K562 (cell line): ENCODE measurements around the gene NTRK2. TPM values are rescaled to one million over a fixed set of nuclear protein-coding genes. Genes with fewer than 3 reads are reported as not detected.

Source experiments
- ATAC-seq: fragments of 200-7000 bp; cut with Tn5 transposase; 3 replicates; pipeline ENCODE4 v1.9.1; 2020; ENCODE audit warnings: moderate library complexity
- BruUV-seq: library from RNA; stranded (reverse); fragments of 400-500 nt; replicated peaks from 2 replicates; lab custom pipeline; 2021; lab: Mats Ljungman, UMichigan
- CTCF ChIA-PET: fragments of 300-600 bp; formaldehyde crosslinking; extraction: SDS; loops from one replicate; lab custom pipeline; 2021; ENCODE audit warnings: low intra/inter-chr PET ratio; lab: Yijun Ruan, JAX
- POLR2A ChIA-PET: fragments of 300-600, 350-650 bp; sonication (Branson Sonifier 250); formaldehyde crosslinking; extraction: SDS; loops from one replicate; lab custom pipeline; 2021; ENCODE audit warnings: antibody characterized with exemption, inconsistent platforms; lab: Yijun Ruan, JAX
- DNase-seq, 4 experiments: peaks; one replicate each; pipeline versions ENCODE4 v3.0.0 to v3.0.0-alpha.2; 2011 to 2018; ENCODE audit warnings: low spot score in 3 of 4, mixed read lengths in 3 of 4; ENCODE audit errors: extremely low read depth in 1 of 4
- FAIRE-seq: peaks from 2 replicates; lab custom pipeline; 2011; peaks lifted over from hg19 to GRCh38; lab: Jason Lieb, UNC
- H2AFZ ChIP-seq: 2 replicates; pipeline ENCODE4 v1.6.0; 2011; ENCODE audit warnings: low read depth, low read length, control low read depth, inconsistent platforms
- H3K27ac ChIP-seq: fragments of 200-600 bp; 3 replicates; pipeline ENCODE4 v1.8.0; 2011; ENCODE audit warnings: low read depth, mild to moderate bottlenecking, control low read depth, inconsistent platforms, low read length, moderate library complexity, mixed read lengths; ENCODE audit errors: extremely low read depth
- H3K27me3 ChIP-seq, 2 experiments: fragments of 300-600 bp in 1 of 2; 2 replicates in 1 of 2; 3 replicates in 1 of 2; pipeline versions ENCODE4 v1.6.0 to v1.8.0; 2011; ENCODE audit warnings: inconsistent platforms in 2 of 2, low read length in 2 of 2, mild to moderate bottlenecking in 1 of 2, mixed read lengths in 1 of 2, moderate library complexity in 1 of 2; ENCODE audit not compliant: control insufficient read depth in 2 of 2, insufficient read depth in 2 of 2
- H3K36me3 ChIP-seq: fragments of 300-600 bp; 3 replicates; pipeline ENCODE4 v1.8.0; 2011; ENCODE audit warnings: mild to moderate bottlenecking, low read length, inconsistent platforms; ENCODE audit not compliant: control insufficient read depth, insufficient read depth
- H3K4me1 ChIP-seq, 2 experiments: fragments of 200-600 bp in 1 of 2; replicated peaks in 1 of 2; 2 replicates in 1 of 2; 3 replicates in 1 of 2; pipeline versions ENCODE4 v1.5.1 to v1.8.0; 2011; ENCODE audit warnings: inconsistent platforms in 2 of 2, low read length in 2 of 2, mild to moderate bottlenecking in 1 of 2, mixed read lengths in 1 of 2, moderate library complexity in 1 of 2; ENCODE audit not compliant: control insufficient read depth in 2 of 2, insufficient read depth in 2 of 2
- H3K4me2 ChIP-seq: 2 replicates; pipeline ENCODE4 v1.6.1; 2011; ENCODE audit warnings: low read length, control low read depth, inconsistent platforms, mixed read lengths; ENCODE audit not compliant: insufficient read depth
- H3K4me3 ChIP-seq: fragments of 200-600 bp; sonication (generic), shearing (Covaris generic); 2 replicates; pipeline ENCODE4 v1.5.1; 2016; ENCODE audit warnings: control low read depth, inconsistent platforms
- H3K79me2 ChIP-seq: fragments of 200-600 bp; 3 replicates; pipeline ENCODE4 v1.8.0; 2011; ENCODE audit warnings: low read length, inconsistent platforms; ENCODE audit not compliant: control insufficient read depth, insufficient read depth
- H3K9ac ChIP-seq, 2 experiments: 2 replicates each; pipeline versions ENCODE4 v1.6.0 to v1.6.1; 2011; ENCODE audit warnings: low read depth in 2 of 2, low read length in 2 of 2, control low read depth in 1 of 2, inconsistent platforms in 1 of 2, mild to moderate bottlenecking in 1 of 2, mixed read lengths in 1 of 2; ENCODE audit not compliant: insufficient read depth in 1 of 2
- H3K9me1 ChIP-seq: one replicate; pipeline ENCODE4 v1.6.0; 2011; ENCODE audit warnings: inconsistent platforms, mild to moderate bottlenecking, low read length, moderate library complexity; ENCODE audit not compliant: control insufficient read depth, insufficient read depth
- H3K9me3 ChIP-seq: replicated peaks from 2 replicates; pipeline ENCODE4 v1.5.1; 2011; ENCODE audit warnings: low read depth, low read length, inconsistent platforms; ENCODE audit not compliant: control insufficient read depth, insufficient read depth
- H4K20me1 ChIP-seq: replicated peaks from 2 replicates; pipeline ENCODE4 v1.6.1; 2011; ENCODE audit warnings: low read length, inconsistent platforms, mixed read lengths; ENCODE audit not compliant: control insufficient read depth, insufficient read depth
- ARNT ChIP-seq, 2 experiments: fragments of 450-650 bp; IDR thresholded peaks; 2 replicates each; pipeline ENCODE4 v1.6.1; 2016; ENCODE audit warnings: mild to moderate bottlenecking in 1 of 2
- ATF6 ChIP-seq: sonication (generic); formaldehyde crosslinking; IDR thresholded peaks from 2 replicates; pipeline ENCODE4 v1.4.0; 2020; ENCODE audit warnings: mild to moderate bottlenecking, missing genetic modification reagents
- CHAMP1 ChIP-seq: fragments of 450-650 bp; IDR thresholded peaks from 2 replicates; pipeline ENCODE4 v1.6.1; 2016; ENCODE audit warnings: mild to moderate bottlenecking
- CXXC5 ChIP-seq: fragments of 250-450 bp; sonication (Bioruptor Pico); IDR thresholded peaks from 2 replicates; pipeline ENCODE4 v1.8.0; 2022; ENCODE audit warnings: inconsistent platforms, mild to moderate bottlenecking, moderate library complexity
- NKRF ChIP-seq: fragments of 450-650 bp; IDR thresholded peaks from 2 replicates; pipeline ENCODE4 v1.6.1; 2016; ENCODE audit warnings: borderline replicate concordance
- POLR2AphosphoS5 ChIP-seq: IDR thresholded peaks from 2 replicates; pipeline ENCODE4 v1.6.1; 2011; ENCODE audit warnings: mild to moderate bottlenecking, low read depth, low read length, moderate library complexity; ENCODE audit not compliant: control insufficient read depth, insufficient read depth
- TCFL5 ChIP-seq: fragments of 250-450 bp; sonication (Bioruptor Pico); conservative IDR thresholded peaks from 2 replicates; pipeline ENCODE4 v1.6.1; 2021; ENCODE audit warnings: mild to moderate bottlenecking, moderate library complexity, matching md5 sums
- WGBS: fragments of 100-300 bp; shearing (Covaris generic); methylation state at CpG from one replicate; pipeline ENCODE4 v1.1.6; 2016; ENCODE audit warnings: low coverage, mixed read lengths; ENCODE audit not compliant: insufficient coverage; ENCODE audit errors: missing lambda C conversion rate; 5-methylcytosine and 5-hydroxymethylcytosine counted together
- in situ Hi-C: fragments of 300-500 bp; cut with MboI; formaldehyde crosslinking; loops from 4 replicates; pipeline ENCODE4 v1.15.0; 2018; ENCODE audit warnings: inconsistent platforms, mixed read lengths
- intact Hi-C: fragments of 100-400 bp; cut with micrococcal nuclease; formaldehyde crosslinking; loops from 2 replicates; pipeline ENCODE4 v1.14.2; 2022
- polyA plus RNA-seq, 8 experiments: library from polyadenylated mRNA; depleted of rRNA in 4 of 8; stranded (reverse) in 5 of 8; unstranded in 3 of 8; fragments of >200 nt; fragmentation: Nextera tagmentation in 2 of 8; fragmentation: Illumina TruSeq in 1 of 8; extraction: Ambion mirVana in 2 of 8; extraction: Trizol in 1 of 8; gene quantifications; 2 replicates each; pipeline versions ENCODE4 v1.2.1 to v1.2.3, GENCODE V29; 2011 to 2014; ENCODE audit warnings: inconsistent platforms in 1 of 8, missing spikeins in 1 of 8
- total RNA-seq, 7 experiments: library from RNA; depleted of rRNA in 6 of 7; stranded (reverse); fragments of >200 nt in 6 of 7; fragmentation: Illumina TruSeq in 2 of 7; extraction: Trizol in 2 of 7; gene quantifications; 2 replicates each; pipeline versions ENCODE4 v1.2.1 to v1.2.3, GENCODE V29; 2011 to 2021; ENCODE audit warnings: low replicate concordance in 1 of 7

NTRK2 gene
- total and polyA plus RNA-seq, 9 of the 15 experiments (the other 6 are each of a cell fraction or from before 2014, with no cell fraction given): not detected

GRCh38 chr9:84939774-84940173, 270.2 kb downstream of the NTRK2 start:
- no peaks in the 10 kb centered on the region for H3K79me2 ChIP-seq
- intact Hi-C loops (no loop called here), in situ Hi-C loops (no loop called here)
- FAIRE-seq (no peak), ATAC-seq (no peak), DNase-seq (no peak)
- no TSS peak for BruUV-seq
- H3K36me3 ChIP-seq: no peaks in the 10 kb centered on the region
- no peak overlapping the region for H2AFZ ChIP-seq
- H3K27ac ChIP-seq: no peak overlapping the region
- H3K9me3 ChIP-seq: no peaks in the 10 kb centered on the region
- no peaks in the 10 kb centered on the region for H3K9me1 ChIP-seq
- H3K4me3 ChIP-seq: no peak overlapping the region
- no peaks in the 10 kb centered on the region for H3K4me1 ChIP-seq
- POLR2A ChIA-PET: no interaction called here
- no peaks in the 10 kb centered on the region for H3K27me3 ChIP-seq
- H3K4me2 ChIP-seq: no peak overlapping the region
- WGBS: 0% methylated on average over 2 of the region's 3 CpGs
- no peaks in the 10 kb centered on the region for H4K20me1 ChIP-seq
- no peak overlapping the region for H3K9ac ChIP-seq
- CTCF ChIA-PET: no interaction called here
- no peak for TF ChIP-seq TCFL5 (CRISPR knock-in tag)
- no peak for TF ChIP-seq CXXC5 (CRISPR knock-in tag)
- TF ChIP-seq NKRF: no peak
- no peak for TF ChIP-seq POLR2AphosphoS5
- TF ChIP-seq ARNT (IDR thresholded peaks at IDR 0.05): no peak
- TF ChIP-seq ATF6 (CRISPR knock-in tag): no peak
- TF ChIP-seq CHAMP1: no peak
